B cell (primary cell): ENCODE data around the gene ZP1. TPM values are rescaled to one million over a fixed set of nuclear protein-coding genes. Genes with fewer than 3 reads are reported as not detected.

ENCODE experiments used
- ATAC-seq: fragments of 200-7000 bp; cut with Tn5 transposase; one replicate; pipeline ENCODE4 v1.10.0; 2021; ENCODE audit warnings: low read depth, mild to moderate bottlenecking, moderate number of reproducible peaks, moderate library complexity
- CTCF ChIA-PET: fragments of 350-600 bp; sonication (Branson Sonifier 250); formaldehyde crosslinking; loops from one replicate; lab custom pipeline; 2021; ENCODE audit warnings: antibody characterized with exemption, inconsistent platforms; lab: Charles Lee
- POLR2A ChIA-PET: fragments of 350-600 bp; sonication (Branson Sonifier 250); formaldehyde crosslinking; loops from one replicate; lab custom pipeline; 2021; ENCODE audit warnings: antibody characterized with exemption; lab: Charles Lee
- DNase-seq: peaks from one replicate; pipeline ENCODE4 v3.0.0; 2013
- H2AFZ ChIP-seq: 2 replicates; pipeline ENCODE4 v1.6.1; 2012; ENCODE audit warnings: mild to moderate bottlenecking, low read depth, low read length; ENCODE audit not compliant: insufficient read depth, poor library complexity, severe bottlenecking
- H3K27ac ChIP-seq, 2 donors: 1 replicate in 1 of 2; 2 replicates in 1 of 2; pipeline ENCODE4 v1.5.1; 2012 to 2013; ENCODE audit warnings: low read length in 2 of 2, mild to moderate bottlenecking in 2 of 2, moderate library complexity in 1 of 2
- H3K27me3 ChIP-seq, 4 experiments: fragments of 200-600 bp in 1 of 4; sonication (generic) in 1 of 4; replicated peaks in 1 of 4; 1 replicate in 2 of 4; 2 replicates in 2 of 4; pipeline versions ENCODE4 v1.6.1 to v1.7.0; 2013 to 2016; ENCODE audit warnings: low read length in 3 of 4, mild to moderate bottlenecking in 2 of 4, mixed read lengths in 1 of 4, moderate library complexity in 1 of 4; ENCODE audit not compliant: insufficient read depth in 4 of 4, control insufficient read depth in 3 of 4; ENCODE audit errors: control extremely low read depth in 1 of 4
- H3K36me3 ChIP-seq, 2 experiments: replicated peaks in 1 of 2; 1 replicate in 1 of 2; 2 replicates in 1 of 2; pipeline versions ENCODE4 v1.6.1 to v1.7.1; 2013; ENCODE audit warnings: low read length in 1 of 2; ENCODE audit not compliant: insufficient read depth in 2 of 2, control insufficient read depth in 1 of 2; ENCODE audit errors: control extremely low read depth in 1 of 2, extremely low read depth in 1 of 2
- H3K4me1 ChIP-seq, 2 donors: fragments of 200-600 bp in 1 of 2; sonication (generic) in 1 of 2; 1 replicate in 1 of 2; 2 replicates in 1 of 2; pipeline versions ENCODE4 v1.5.1 to v1.6.1; 2013 to 2017; ENCODE audit warnings: low read length in 2 of 2; ENCODE audit not compliant: control insufficient read depth in 2 of 2, insufficient read depth in 2 of 2
- H3K4me2 ChIP-seq: replicated peaks from 2 replicates; pipeline ENCODE3; 2012; ENCODE audit warnings: mild to moderate bottlenecking, low read depth, low read length; ENCODE audit not compliant: poor library complexity, severe bottlenecking
- H3K4me3 ChIP-seq, 5 experiments: fragments of 200-600 bp in 1 of 5; sonication (generic) in 1 of 5; 1 replicate in 3 of 5; 2 replicates in 2 of 5; pipeline versions ENCODE4 v1.5.1 to v1.7.0; 2011 to 2016; ENCODE audit warnings: low read length in 4 of 5, mild to moderate bottlenecking in 4 of 5, low read depth in 2 of 5, control low read depth in 1 of 5, moderate library complexity in 1 of 5; ENCODE audit not compliant: insufficient read depth in 1 of 5; ENCODE audit errors: control extremely low read depth in 1 of 5, extremely low read depth in 1 of 5
- H3K79me2 ChIP-seq: fragments of 200-600 bp; sonication (generic); one replicate; pipeline ENCODE4 v1.6.0; 2016; ENCODE audit warnings: low read length; ENCODE audit not compliant: control insufficient read depth, insufficient read depth
- H3K9ac ChIP-seq: fragments of 200-600 bp; sonication (generic); 2 replicates; pipeline ENCODE4 v1.6.1; 2017; ENCODE audit warnings: mild to moderate bottlenecking, low read length, moderate library complexity
- H3K9me3 ChIP-seq, 3 donors: one replicate each; pipeline versions ENCODE4 v1.6.1 to v1.7.1; 2013; ENCODE audit warnings: low read length in 2 of 3; ENCODE audit not compliant: control insufficient read depth in 2 of 3, insufficient read depth in 1 of 3; ENCODE audit errors: control extremely low read depth in 1 of 3
- H4K20me1 ChIP-seq: 2 replicates; pipeline ENCODE4 v1.6.0; 2012; ENCODE audit warnings: mild to moderate bottlenecking, low read length; ENCODE audit not compliant: insufficient read depth, control insufficient read depth, poor library complexity, severe bottlenecking
- H3K27ac Mint-ChIP-seq: one replicate; pipeline ENCODE4 v1.8.0; 2021; ENCODE audit warnings: mixed read lengths
- H3K27me3 Mint-ChIP-seq: one replicate; pipeline ENCODE4 v1.8.0; 2021; ENCODE audit warnings: mixed read lengths
- H3K4me1 Mint-ChIP-seq: one replicate; pipeline ENCODE4 v1.8.0; 2021; ENCODE audit warnings: mixed read lengths
- H3K4me3 Mint-ChIP-seq: one replicate; pipeline ENCODE4 v1.8.0; 2021; ENCODE audit warnings: mixed read lengths
- H3K9me3 Mint-ChIP-seq: one replicate; pipeline ENCODE4 v1.8.0; 2022; ENCODE audit warnings: mixed read lengths; ENCODE audit not compliant: insufficient read depth
- CTCF ChIP-seq: fragments of 200-600 bp; IDR thresholded peaks from one replicate; pipeline ENCODE4 v1.8.0; 2022; ENCODE audit warnings: antibody characterized with exemption, mild to moderate bottlenecking
- EZH2 ChIP-seq: IDR thresholded peaks from 2 replicates; pipeline ENCODE4 v1.6.1; 2012; ENCODE audit warnings: borderline replicate concordance, low read depth, mild to moderate bottlenecking, moderate library complexity, low read length; ENCODE audit not compliant: insufficient read depth, poor library complexity, severe bottlenecking
- WGBS: methylation state at CpG from one replicate; pipeline ENCODE4 v1.1.5; 2013; ENCODE audit warnings: missing lambda C conversion rate; ENCODE audit not compliant: insufficient coverage; 5-methylcytosine and 5-hydroxymethylcytosine counted together
- intact Hi-C: fragments of 100-400 bp; cut with micrococcal nuclease; formaldehyde crosslinking; loops from one replicate; pipeline ENCODE4 v1.10.0; 2022
- polyA plus RNA-seq: library from polyadenylated mRNA; depleted of rRNA; stranded (reverse); fragments of >200 nt; gene quantifications from 2 replicates; pipeline ENCODE4 v1.2.3, GENCODE V29; 2012
- total RNA-seq, 2 donors: library from RNA; stranded (reverse); fragments of 120-200 nt in 1 of 2; gene quantifications; 1 replicate in 1 of 2; 2 replicates in 1 of 2; pipeline versions ENCODE4 v1.2.3 to v1.2.4, GENCODE V29; 2013 to 2022

Gene ZP1
- total and polyA plus RNA-seq, 2 donors (not counting 1 experiment from before 2014, with no cell fraction given): 0.06 TPM; not detected in 1

- peaks cover 0 to 22% (median 6%) of the 10 kb centered on the region in 4 experiments for H3K27me3 ChIP-seq
- peaks cover 0 to 43% of the 10 kb centered on the region in 2 experiments for H3K36me3 ChIP-seq
- ChIA-PET POLR2A (interaction anchor here (0.6 to 8.3 kb wide), 2 partner anchors 12 to 1868 kb away, joined by 3 to 96 read pairs; no protein-coding TSS in a partner anchor), CTCF (interaction anchor here (1.5 to 11.8 kb wide), 5 partner anchors 10 to 210 kb away, joined by 3 to 129 read pairs (median 5); partner anchors contain the start of gene PRPF19)
- Mint-ChIP-seq H3K9me3 (no peaks in the 10 kb centered on the region), H3K4me3 (no peak overlapping the region), H3K27me3 (no peaks in the 10 kb centered on the region), H3K27ac (no peak overlapping the region), H3K4me1 (peaks cover 65% of the 10 kb centered on the region)
- H3K4me3 ChIP-seq: no peak overlapping the region
- H3K4me2 ChIP-seq: peak overlapping the region; percentile 53
- no peak overlapping the region for H3K27ac ChIP-seq
- no peak overlapping the region for H2AFZ ChIP-seq
- H3K79me2 ChIP-seq: peaks cover 59% of the 10 kb centered on the region
- peaks cover 56 to 67% of the 10 kb centered on the region in 2 donors for H3K4me1 ChIP-seq
- no peak for TF ChIP-seq CTCF
- no peak for TF ChIP-seq EZH2
- no peak overlapping the region for H3K9ac ChIP-seq
- intact Hi-C loops: loop anchor here (5.0 to 10.0 kb wide), 3 partner anchors 435 to 1255 kb away; partner anchors contain the start of genes FTH1 and PATL1
- 80% methylated on average over 1 of the region's 2 CpGs for WGBS
- no peak for DNase-seq
- ATAC-seq: no peak
- H4K20me1 ChIP-seq: peaks cover 78% of the 10 kb centered on the region
- H3K9me3 ChIP-seq: no peaks in the 10 kb centered on the region
Measured at GRCh38 chr11:60919956-60920355, 52.6 kb downstream of the ZP1 start.

GRCh38 chr11:60921259-60921658 lies 53.9 kb downstream of the ZP1 start:
- no peak overlapping the region for H3K9ac ChIP-seq
- no peak for ATAC-seq
- Mint-ChIP-seq H3K4me1 (peaks cover 63% of the 10 kb centered on the region), H3K27ac (no peak overlapping the region), H3K9me3 (no peaks in the 10 kb centered on the region), H3K27me3 (peaks cover 7% of the 10 kb centered on the region), H3K4me3 (no peak overlapping the region)
- peaks cover 55 to 66% of the 10 kb centered on the region in 2 donors for H3K4me1 ChIP-seq
- peaks cover 0 to 30% (median 7%) of the 10 kb centered on the region in 4 experiments for H3K27me3 ChIP-seq
- POLR2A ChIA-PET: interaction anchor here (1.1 to 8.3 kb wide), 2 partner anchors 11 kb away, joined by 3 to 96 read pairs; no protein-coding TSS in a partner anchor
- CTCF ChIA-PET: interaction anchor here (0.6 to 11.8 kb wide), 3 partner anchors 19 to 143 kb away, joined by 4 to 129 read pairs (median 4); partner anchors contain the start of gene PRPF19
- peaks cover 78% of the 10 kb centered on the region for H4K20me1 ChIP-seq
- intact Hi-C loops: no loop called here
- H3K4me2 ChIP-seq: no peak overlapping the region
- WGBS: 98% methylated on average over 5 of the region's 11 CpGs
- no peak overlapping the region for H3K27ac ChIP-seq
- DNase-seq: no peak
- H3K36me3 ChIP-seq: peaks cover 0 to 43% of the 10 kb centered on the region in 2 experiments
- H2AFZ ChIP-seq: no peak overlapping the region
- peaks cover 0 to 4% (median 0%) of the 10 kb centered on the region in 3 donors for H3K9me3 ChIP-seq
- TF ChIP-seq EZH2 (no peak), CTCF (no peak)
- H3K4me3 ChIP-seq: no peak overlapping the region
- H3K79me2 ChIP-seq: peaks cover 49% of the 10 kb centered on the region
